HG02938 (cell line): Measurements from ENCODE around the gene ECHDC3.
"Not testable (repeated sequence)": the region's sequence is repeated elsewhere in the genome, so short reads cannot be mapped to it uniquely, and the experiment has no call there.

ENCODE experiments used
- ATAC-seq: cut with Tn5 transposase; IDR thresholded peaks from one replicate; pipeline ENCODE4 v1.9.1; 2021; ENCODE audit warnings: mild to moderate bottlenecking, moderate library complexity; ENCODE audit not compliant: unreplicated experiment

Gene ECHDC3

GRCh38 chr10:11715815-11716494, 26.2 kb upstream of the ECHDC3 start:
- no peak for ATAC-seq

DNA sequence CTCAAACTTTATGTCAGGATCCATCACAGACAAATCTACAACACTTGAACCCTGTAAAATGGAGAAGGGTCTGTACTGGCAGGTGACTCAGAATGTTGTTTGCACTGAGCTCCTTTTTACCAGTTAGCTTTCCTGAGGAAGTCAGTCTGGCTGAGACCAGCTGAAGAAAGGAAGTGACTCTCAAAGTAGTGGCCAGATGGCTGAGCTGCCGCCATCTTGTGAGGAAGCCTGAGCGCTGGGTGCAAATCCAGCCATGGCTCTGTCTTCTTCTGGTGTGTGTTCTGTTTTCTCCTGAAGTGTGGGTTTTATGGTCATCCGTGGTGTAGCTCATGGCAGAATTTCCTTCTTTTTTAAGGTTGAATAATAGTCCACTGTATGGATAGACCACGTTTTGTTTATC, 25.5 kb upstream of the ECHDC3 start:
- ATAC-seq: no peak

GRCh38 chr10:11719496-11720259, 22.5 kb upstream of the ECHDC3 start:
- no peak for ATAC-seq

DNA sequence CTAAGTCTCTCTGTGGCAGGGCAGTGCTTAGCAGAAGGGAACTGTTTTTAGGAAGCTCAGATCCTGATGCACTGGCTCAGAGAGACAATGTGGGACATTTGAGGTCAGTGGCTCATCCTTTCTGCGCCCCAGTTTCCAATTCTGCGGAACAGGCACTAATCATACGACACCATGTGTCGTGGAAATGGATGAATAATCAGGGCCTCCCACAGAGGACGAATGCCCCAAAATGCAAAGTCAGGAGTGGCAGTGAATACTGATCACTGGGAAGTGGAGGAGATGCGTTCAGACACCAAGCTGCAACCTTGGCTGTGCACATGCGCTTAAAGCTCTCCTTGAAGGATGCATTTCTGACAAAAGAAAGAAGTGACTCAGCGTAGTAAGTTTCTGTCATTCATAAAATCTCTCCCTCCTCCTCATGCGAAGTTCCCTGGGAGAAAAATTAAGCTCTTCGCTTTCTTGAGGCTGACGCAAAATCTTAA, 21.9 kb upstream of the ECHDC3 start:
- no peak for ATAC-seq

GRCh38 chr10:11721806-11722205, 20.4 kb upstream of the ECHDC3 start:
- ATAC-seq: no peak

GRCh38 chr10:11723359-11723758, 18.8 kb upstream of the ECHDC3 start:
- no peak for ATAC-seq

DNA sequence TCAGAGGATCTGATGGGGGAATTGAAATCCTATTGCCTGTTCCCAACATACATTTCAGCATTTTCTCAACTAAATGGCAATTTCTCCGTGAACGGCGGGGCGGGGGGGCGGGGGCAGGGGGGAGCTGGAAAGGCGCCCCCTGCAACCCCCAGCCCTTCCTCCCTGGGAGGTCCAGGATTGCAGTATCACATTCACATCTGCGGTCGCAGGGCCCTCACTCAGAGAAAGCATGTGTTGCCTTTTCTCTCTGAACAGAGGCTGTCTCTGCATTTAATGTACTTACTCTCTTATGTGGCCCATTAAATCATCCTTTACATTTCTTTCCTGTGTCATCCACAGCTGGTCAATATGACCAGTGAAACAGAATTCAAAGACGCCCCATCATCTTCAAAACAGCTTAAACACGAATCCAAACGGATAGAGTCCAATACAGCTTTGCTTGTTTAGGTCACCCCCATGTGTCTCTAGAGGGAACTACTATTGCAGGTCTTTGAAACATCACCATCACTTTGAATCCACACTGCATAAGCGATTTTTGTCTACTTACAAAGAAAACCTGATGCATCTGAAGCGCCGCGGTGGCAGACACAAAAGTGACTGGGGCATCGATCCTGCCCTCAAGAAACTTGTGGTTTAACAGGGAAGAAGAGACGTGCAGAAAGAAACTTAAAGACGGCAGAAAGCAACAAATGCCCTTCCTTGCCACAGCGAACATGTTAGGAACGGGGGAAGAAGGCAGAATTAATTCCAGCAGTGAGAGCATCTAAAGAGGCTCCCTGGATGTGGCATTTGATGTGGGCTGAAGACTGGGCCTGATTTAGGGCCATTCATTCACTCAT, 17.0 kb upstream of the ECHDC3 start:
- ATAC-seq: peak; percentile 79

DNA sequence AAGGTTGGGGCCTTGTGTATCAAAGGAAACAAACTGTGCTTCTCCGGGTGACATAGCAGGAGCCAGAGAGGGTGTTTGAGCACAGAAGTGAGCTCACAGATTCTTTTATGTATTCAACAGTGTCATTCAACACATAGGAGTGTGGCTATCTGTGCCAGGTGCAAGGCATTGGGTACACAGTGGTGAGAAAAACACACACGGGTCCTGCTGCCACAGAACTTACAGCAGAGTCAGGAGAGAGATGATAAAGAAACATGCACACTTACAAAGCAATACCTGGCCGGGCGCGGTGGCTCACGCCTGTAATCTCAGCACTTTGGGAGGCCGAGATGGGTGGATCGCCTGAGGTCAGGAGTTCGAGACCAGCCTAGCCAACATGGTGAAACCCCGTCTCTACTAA, 16.3 kb upstream of the ECHDC3 start:
- no peak for ATAC-seq

- ATAC-seq: no peak
These were observed 14.6 kb upstream of the ECHDC3 start for GRCh38 chr10:11727563-11727962.

DNA sequence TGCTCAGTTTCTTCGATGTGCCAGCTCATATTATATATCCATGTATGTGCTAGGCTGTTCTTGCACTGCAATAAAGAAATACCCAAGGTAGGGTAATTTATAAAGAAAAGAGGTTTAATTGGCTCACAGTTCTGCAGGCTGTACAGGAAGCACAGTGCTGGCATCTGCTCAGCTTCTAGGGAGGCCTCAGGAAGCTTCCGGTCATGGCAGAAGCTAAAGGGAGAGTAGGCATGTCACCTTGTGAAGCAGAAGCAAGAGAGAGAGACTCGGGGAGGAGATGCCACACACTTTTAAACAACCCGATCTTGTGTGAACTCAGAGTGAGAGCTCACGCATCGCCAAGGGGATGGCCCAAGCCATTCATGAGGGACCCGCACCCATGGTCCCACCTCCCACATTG, 13.8 kb upstream of the ECHDC3 start:
- no peak for ATAC-seq

GRCh38 chr10:11729790-11730315, 12.3 kb upstream of the ECHDC3 start:
- no peak for ATAC-seq

DNA sequence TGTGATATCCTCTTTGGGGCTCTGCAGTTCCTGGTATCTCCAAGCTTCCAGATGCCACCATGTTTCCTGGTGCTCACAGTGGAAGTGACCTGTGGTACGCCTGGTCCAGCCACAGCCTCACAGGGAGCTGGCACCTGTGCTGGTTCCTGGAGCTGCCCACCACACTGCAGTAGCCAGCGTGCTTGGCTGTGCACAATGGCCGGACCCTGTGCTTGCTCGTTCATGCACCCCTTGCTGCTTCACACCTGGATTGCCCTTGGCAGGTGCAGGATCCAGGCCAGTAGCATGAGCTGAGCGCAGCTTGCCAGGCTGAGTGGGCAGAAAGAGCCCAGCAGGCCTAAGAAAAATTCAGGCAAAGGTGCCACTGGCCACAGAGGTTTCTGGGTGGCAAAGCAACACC, 11.4 kb upstream of the ECHDC3 start:
- ATAC-seq: no peak

GRCh38 chr10:11736767-11737166, 5.4 kb upstream of the ECHDC3 start:
- ATAC-seq: not testable (repeated sequence)

GRCh38 chr10:11737258-11738032, 4.7 kb upstream of the ECHDC3 start:
- not testable (repeated sequence) for ATAC-seq

GRCh38 chr10:11740907-11741306, 1.3 kb upstream of the ECHDC3 start:
- ATAC-seq: no peak

GRCh38 chr10:11741608-11742007, 574 bp upstream of the ECHDC3 start:
- ATAC-seq: no peak

DNA sequence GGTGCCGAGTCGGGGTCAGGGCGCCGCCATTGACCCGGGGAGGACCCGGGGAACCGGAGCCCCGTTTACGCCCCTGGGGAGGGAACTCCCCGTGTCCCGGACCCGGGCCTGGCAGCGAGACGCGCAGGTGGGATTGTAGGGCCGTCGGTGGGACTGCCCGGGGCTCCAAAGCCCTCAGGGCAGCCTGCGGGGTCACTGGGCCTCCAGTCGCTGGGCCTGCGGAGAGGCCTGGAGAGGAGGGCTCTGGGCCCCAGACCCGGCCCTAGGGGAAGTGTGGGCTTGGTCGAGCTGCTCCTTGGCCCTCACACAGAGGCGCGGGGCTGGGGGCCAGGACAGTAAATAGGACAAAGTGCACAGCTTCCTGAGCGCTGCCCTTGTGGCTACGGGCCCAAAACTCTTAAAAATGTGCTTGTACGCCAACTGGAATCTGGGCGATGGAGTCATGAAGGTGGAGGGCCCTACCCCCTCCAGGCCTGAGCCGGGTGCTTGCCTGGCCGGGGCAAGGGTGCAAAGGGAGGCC, 657 bp downstream of the ECHDC3 start:
- ATAC-seq: peak; percentile 17

DNA sequence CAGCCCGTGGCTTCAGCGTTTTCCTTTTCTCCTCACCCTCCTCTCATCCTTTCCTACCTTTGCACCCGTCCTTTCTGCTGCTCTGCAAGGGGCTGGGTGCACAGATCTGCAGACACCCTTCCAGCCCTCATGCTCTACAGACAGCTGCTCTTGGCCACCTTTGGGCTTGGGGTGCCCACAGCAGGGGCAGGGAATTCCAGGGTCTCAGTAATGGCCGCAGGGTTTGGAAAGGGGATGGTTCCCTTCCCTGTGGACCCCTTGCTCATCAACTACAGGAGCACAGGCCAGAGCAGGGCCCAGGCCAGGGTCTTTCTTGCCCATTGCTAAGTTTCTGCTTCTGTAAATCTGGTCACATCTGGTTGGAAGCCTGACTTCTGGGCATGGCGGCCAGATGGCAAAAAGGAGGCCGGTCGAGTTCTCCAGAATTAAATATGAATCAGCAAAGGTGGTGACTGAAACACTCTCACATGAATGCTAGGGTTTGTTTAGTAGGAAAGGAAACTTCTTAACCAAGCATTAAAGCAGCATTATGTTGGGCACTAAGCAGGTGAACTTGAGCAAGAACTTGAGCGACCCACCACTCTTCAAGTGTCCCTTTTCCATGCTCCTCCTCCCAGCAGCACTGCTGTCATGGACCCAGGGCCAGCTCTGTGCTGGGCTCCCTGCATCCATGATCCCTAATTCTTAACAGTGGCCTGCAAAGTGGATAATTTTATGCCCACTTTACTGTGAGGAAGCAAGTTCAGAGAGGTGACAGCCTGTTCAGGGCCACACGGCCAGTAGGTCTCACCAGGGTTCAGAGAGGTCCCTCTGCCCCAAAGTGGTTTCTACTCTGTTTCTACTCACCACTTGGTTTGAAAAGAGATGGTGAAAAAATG, 1.5 kb downstream of the ECHDC3 start:
- no peak for ATAC-seq

DNA sequence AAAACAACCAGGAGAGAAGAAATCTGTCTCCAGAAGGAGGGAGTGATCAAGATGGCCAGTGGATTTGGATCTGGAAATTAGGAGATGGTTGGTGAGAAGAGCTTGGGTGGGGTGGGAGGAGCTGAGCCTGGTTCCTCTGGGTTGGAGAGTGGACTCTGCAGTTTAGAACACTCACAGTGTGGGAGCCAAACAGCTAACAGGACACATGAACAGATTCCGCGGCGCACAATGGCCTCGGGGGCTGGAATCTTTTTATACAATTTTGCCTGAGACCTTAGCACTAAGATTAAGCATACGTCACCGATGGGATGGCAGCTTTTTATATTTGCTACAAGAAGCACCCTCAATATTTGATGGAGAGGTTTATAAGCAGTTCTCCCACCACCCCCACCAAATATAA, 2.9 kb downstream of the ECHDC3 start:
- ATAC-seq: no peak
